Endodermal cell (in vitro differentiated cells): Measurements from ENCODE around the gene CCR5AS.

Experiments used
- DNase-seq: peaks from one replicate; pipeline ENCODE4 v3.0.0-alpha.2; 2017
- H3K27ac ChIP-seq: 2 replicates; pipeline ENCODE4 v1.5.1; 2013; ENCODE audit warnings: mild to moderate bottlenecking, low read depth, low read length, moderate library complexity
- H3K27me3 ChIP-seq: 2 replicates; pipeline ENCODE4 v1.6.1; 2013; ENCODE audit warnings: mild to moderate bottlenecking, low read length, moderate library complexity; ENCODE audit not compliant: insufficient read depth, control insufficient read depth, poor library complexity, severe bottlenecking
- H3K36me3 ChIP-seq: 2 replicates; pipeline ENCODE4 v1.7.0; 2013; ENCODE audit warnings: mild to moderate bottlenecking, low read length, moderate library complexity; ENCODE audit not compliant: control insufficient read depth, insufficient read depth
- H3K4me1 ChIP-seq: one replicate; pipeline ENCODE4 v1.7.0; 2013; ENCODE audit warnings: low read length; ENCODE audit not compliant: control insufficient read depth, insufficient read depth
- H3K4me3 ChIP-seq: 2 replicates; pipeline ENCODE4 v1.5.1; 2013; ENCODE audit warnings: mild to moderate bottlenecking, low read length, moderate library complexity
- H3K9ac ChIP-seq: 2 replicates; pipeline ENCODE4 v1.6.1; 2013; ENCODE audit warnings: mild to moderate bottlenecking, low read length, moderate library complexity; ENCODE audit not compliant: poor library complexity, severe bottlenecking; ENCODE audit errors: extremely low read depth
- H3K9me3 ChIP-seq: 2 replicates; pipeline ENCODE4 v1.6.1; 2013; ENCODE audit warnings: mild to moderate bottlenecking, low read length, moderate library complexity; ENCODE audit not compliant: control insufficient read depth
- H3K27ac Mint-ChIP-seq: 2 replicates; pipeline ENCODE4 v1.8.0; 2020; ENCODE audit warnings: mixed read lengths
- H3K27me3 Mint-ChIP-seq: 2 replicates; pipeline ENCODE4 v1.8.0; 2021; ENCODE audit warnings: mild to moderate bottlenecking, mixed read lengths; ENCODE audit not compliant: insufficient read depth
- H3K36me3 Mint-ChIP-seq: 2 replicates; pipeline ENCODE4 v1.8.0; 2020; ENCODE audit warnings: low read depth, mixed read lengths
- H3K4me1 Mint-ChIP-seq: 2 replicates; pipeline ENCODE4 v1.8.0; 2020; ENCODE audit warnings: mixed read lengths
- H3K4me3 Mint-ChIP-seq: 2 replicates; pipeline ENCODE4 v1.8.0; 2020; ENCODE audit warnings: mild to moderate bottlenecking, moderate library complexity, mixed read lengths
- H3K9me3 Mint-ChIP-seq: 2 replicates; pipeline ENCODE4 v1.8.0; 2020; ENCODE audit warnings: mild to moderate bottlenecking, mixed read lengths
- WGBS, 2 experiments: methylation state at CpG; one replicate each; pipeline versions ENCODE4 v1.1.5 to v1.1.7; 2013; ENCODE audit warnings: missing lambda C conversion rate in 2 of 2, mixed read lengths in 1 of 2; ENCODE audit not compliant: insufficient coverage in 1 of 2, insufficient read length in 1 of 2; 5-methylcytosine and 5-hydroxymethylcytosine counted together
- TF ChIP-seq, protein P1 (sequence below): fragments of 200-600 bp; sonication (generic); conservative IDR thresholded peaks from 2 replicates; pipeline ENCODE4 v1.5.0; 2021; ENCODE audit warnings: antibody characterized with exemption, mild to moderate bottlenecking

The CCR5AS gene

GRCh38 chr3:46374755-46375154 is 32.1 kb downstream of the CCR5AS start:
- peaks cover 8% of the 10 kb centered on the region for H3K4me1 ChIP-seq
- no peaks in the 10 kb centered on the region for H3K27me3 ChIP-seq
- TF ChIP-seq, protein P1, sequence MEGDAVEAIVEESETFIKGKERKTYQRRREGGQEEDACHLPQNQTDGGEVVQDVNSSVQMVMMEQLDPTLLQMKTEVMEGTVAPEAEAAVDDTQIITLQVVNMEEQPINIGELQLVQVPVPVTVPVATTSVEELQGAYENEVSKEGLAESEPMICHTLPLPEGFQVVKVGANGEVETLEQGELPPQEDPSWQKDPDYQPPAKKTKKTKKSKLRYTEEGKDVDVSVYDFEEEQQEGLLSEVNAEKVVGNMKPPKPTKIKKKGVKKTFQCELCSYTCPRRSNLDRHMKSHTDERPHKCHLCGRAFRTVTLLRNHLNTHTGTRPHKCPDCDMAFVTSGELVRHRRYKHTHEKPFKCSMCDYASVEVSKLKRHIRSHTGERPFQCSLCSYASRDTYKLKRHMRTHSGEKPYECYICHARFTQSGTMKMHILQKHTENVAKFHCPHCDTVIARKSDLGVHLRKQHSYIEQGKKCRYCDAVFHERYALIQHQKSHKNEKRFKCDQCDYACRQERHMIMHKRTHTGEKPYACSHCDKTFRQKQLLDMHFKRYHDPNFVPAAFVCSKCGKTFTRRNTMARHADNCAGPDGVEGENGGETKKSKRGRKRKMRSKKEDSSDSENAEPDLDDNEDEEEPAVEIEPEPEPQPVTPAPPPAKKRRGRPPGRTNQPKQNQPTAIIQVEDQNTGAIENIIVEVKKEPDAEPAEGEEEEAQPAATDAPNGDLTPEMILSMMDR: no peak
- Mint-ChIP-seq H3K27me3 (peaks cover 3% of the 10 kb centered on the region), H3K4me1 (peaks cover 5% of the 10 kb centered on the region), H3K36me3 (no peaks in the 10 kb centered on the region), H3K27ac (no peak overlapping the region), H3K9me3 (no peaks in the 10 kb centered on the region), H3K4me3 (no peak overlapping the region)
- H3K36me3 ChIP-seq: no peaks in the 10 kb centered on the region
- WGBS, 2 experiments: 90% methylated on average over 2 to 3 of the region's 3 CpGs
- H3K4me3 ChIP-seq: no peak overlapping the region
- H3K9ac ChIP-seq: no peak overlapping the region
- no peak for DNase-seq
- H3K9me3 ChIP-seq: no peaks in the 10 kb centered on the region
- no peak overlapping the region for H3K27ac ChIP-seq

GRCh38 chr3:46372492-46373359 is 34.1 kb downstream of the CCR5AS start:
- 90 to 91% methylated on average over 6 to 9 of the region's 9 CpGs for WGBS, 2 experiments
- H3K4me1 ChIP-seq: peaks cover 9% of the 10 kb centered on the region
- Mint-ChIP-seq H3K4me3 (no peak overlapping the region), H3K27me3 (peaks cover 3% of the 10 kb centered on the region), H3K36me3 (no peaks in the 10 kb centered on the region), H3K4me1 (peaks cover 8% of the 10 kb centered on the region), H3K27ac (no peak overlapping the region), H3K9me3 (no peaks in the 10 kb centered on the region)
- H3K4me3 ChIP-seq: no peak overlapping the region
- H3K9me3 ChIP-seq: no peaks in the 10 kb centered on the region
- DNase-seq: peak; percentile 42
- H3K36me3 ChIP-seq: no peaks in the 10 kb centered on the region
- TF ChIP-seq, protein P1: peak; percentile 78
- no peak overlapping the region for H3K9ac ChIP-seq
- no peak overlapping the region for H3K27ac ChIP-seq
- H3K27me3 ChIP-seq: no peaks in the 10 kb centered on the region

- no peak overlapping the region for H3K4me3 ChIP-seq
- peaks cover 8% of the 10 kb centered on the region for H3K4me1 Mint-ChIP-seq
- TF ChIP-seq, protein P1: no peak
- H3K9me3 ChIP-seq: no peaks in the 10 kb centered on the region
- H3K4me1 ChIP-seq: peaks cover 9% of the 10 kb centered on the region
- no peaks in the 10 kb centered on the region for H3K27me3 ChIP-seq
- H3K36me3 ChIP-seq: no peaks in the 10 kb centered on the region
- no peaks in the 10 kb centered on the region for H3K9me3 Mint-ChIP-seq
- no peak overlapping the region for H3K27ac Mint-ChIP-seq
- DNase-seq: peak; percentile 10
- H3K27ac ChIP-seq: no peak overlapping the region
- no peak overlapping the region for H3K9ac ChIP-seq
- H3K36me3 Mint-ChIP-seq: no peaks in the 10 kb centered on the region
- no peak overlapping the region for H3K4me3 Mint-ChIP-seq
- 82 to 89% methylated on average over 7 to 9 of the region's 10 CpGs for WGBS, 2 experiments
- H3K27me3 Mint-ChIP-seq: peaks cover 3% of the 10 kb centered on the region
Observed at GRCh38 chr3:46371519-46372340, 35.1 kb downstream of the CCR5AS start.
